ENCODE results near the gene FAM131C. TPM values are rescaled to one million over a fixed set of nuclear protein-coding genes. Genes with fewer than 3 reads are reported as not detected.

The FAM131C gene
- under 1 TPM in 1 of 2 donors, not detected in 1; 0.21 TPM for total RNA-seq

DNA sequence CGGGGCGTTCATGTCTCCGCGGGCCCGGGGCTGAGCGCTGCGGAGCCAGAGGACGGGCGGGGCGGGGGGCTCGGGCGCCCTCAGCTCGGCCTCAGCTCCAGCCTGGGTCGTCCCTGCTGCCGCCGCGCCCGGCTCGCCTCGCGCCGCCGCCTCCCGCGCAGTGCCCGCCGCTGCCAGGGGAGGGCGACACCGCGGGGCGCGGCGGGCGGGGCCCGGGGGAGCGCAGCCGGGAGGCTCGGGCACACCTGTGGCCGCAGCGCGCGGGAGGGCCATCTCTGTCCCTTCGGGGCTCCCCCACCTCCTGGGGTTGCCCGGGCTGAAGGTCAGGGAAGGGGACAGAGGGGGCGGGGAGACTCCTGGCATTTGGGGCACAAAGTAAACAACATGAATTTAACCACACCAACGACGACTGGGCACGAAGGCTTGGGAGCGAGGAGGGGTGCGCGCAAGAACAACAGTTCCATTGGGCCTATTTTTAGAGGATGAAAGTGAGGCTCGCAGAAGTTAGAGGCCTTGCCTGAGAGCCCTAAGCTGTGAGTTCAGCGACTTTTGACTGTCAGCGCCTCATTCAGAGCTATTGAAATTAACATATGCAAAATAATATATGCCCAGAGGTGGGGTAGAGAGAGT is at the start of gene FAM131C:
Gene FAM131C (minus strand): TSS at position 162 of the 630 bp plus-strand sequence. CDS start 209 bp downstream, outside the sequence.
- intact Hi-C loops (cut with DNase I), result no loop called here
- TF ChIP-seq CTCF (IDR thresholded peaks at IDR 0.05), result no peak
- no peak within 1 kb of the TSS for H3K27ac ChIP-seq
- H3K27me3 ChIP-seq, result peaks cover 4% of the 10 kb centered on the region
- no peaks in the 10 kb centered on the region for H3K9me3 ChIP-seq
- peak; percentile 28 for DNase-seq
- H3K4me1 ChIP-seq, result peaks cover 4% of the 10 kb centered on the region
- peak within 1 kb of the TSS; percentile 39 to 46 for H3K9ac ChIP-seq (ENCODE audit: low read depth in 2 of 2, low read length in 2 of 2)
- no peaks in the 10 kb centered on the region for H3K36me3 ChIP-seq
- peak within 1 kb of the TSS; percentile 34 for H3K4me3 ChIP-seq

GRCh38 chr1:16122916-16123315 is 49.5 kb upstream of the FAM131C start:
- no peak for DNase-seq
- TF ChIP-seq CTCF (IDR thresholded peaks at IDR 0.05), result no peak

DNA sequence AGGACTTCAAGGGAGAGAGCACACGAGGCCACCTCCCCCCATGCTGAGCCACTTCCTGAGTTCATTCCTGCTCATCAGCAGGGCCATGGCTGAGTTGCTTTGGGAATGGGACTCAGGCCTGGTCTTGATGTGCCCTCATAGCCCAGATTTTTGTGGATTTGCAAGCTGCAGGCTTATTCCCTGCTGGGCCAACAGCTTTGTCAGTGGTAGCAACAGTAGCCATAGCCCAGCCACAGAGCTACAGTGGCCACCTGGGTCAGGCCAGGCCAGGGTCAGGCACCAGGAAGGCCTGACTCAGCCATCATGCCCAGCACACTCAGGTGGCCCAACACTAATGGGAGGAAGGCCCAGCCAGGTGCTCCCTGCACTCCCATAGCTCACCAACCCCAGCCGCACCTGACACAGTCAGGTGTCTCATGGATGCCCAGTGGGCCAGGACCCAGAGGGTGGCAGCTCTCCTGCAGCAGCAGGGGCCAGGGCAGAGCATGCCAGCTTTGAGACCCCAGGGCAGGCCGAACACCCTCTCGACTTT is 49.0 kb upstream of the FAM131C start:
- DNase-seq, result no peak
- no peak for TF ChIP-seq CTCF (IDR thresholded peaks at IDR 0.05)
- Histone ChIP-seq H3K36me3 (no peaks in the 10 kb centered on the region), H3K4me1 (no peaks in the 10 kb centered on the region), H3K27ac (no peak overlapping the region), H3K9ac (ENCODE audit: low read depth in 2 of 2, low read length in 2 of 2) (no peak overlapping the region), H3K4me3 (no peak overlapping the region), H3K9me3 (no peaks in the 10 kb centered on the region), H3K27me3 (no peaks in the 10 kb centered on the region)
- intact Hi-C loops (cut with DNase I), result no loop called here

More at GRCh38 chr1:16122916-16123315, 49.5 kb upstream of the FAM131C start:
- no peaks in the 10 kb centered on the region for H3K27me3 ChIP-seq
- H3K9ac ChIP-seq (ENCODE audit: low read depth in 2 of 2, low read length in 2 of 2), result no peak overlapping the region
- H3K9me3 ChIP-seq, result no peaks in the 10 kb centered on the region
- H3K4me1 ChIP-seq, result no peaks in the 10 kb centered on the region
- H3K27ac ChIP-seq, result no peak overlapping the region
- H3K4me3 ChIP-seq, result no peak overlapping the region
- intact Hi-C loops (cut with DNase I), result no loop called here
- no peaks in the 10 kb centered on the region for H3K36me3 ChIP-seq

GRCh38 chr1:16120940-16121410 is 47.5 kb upstream of the FAM131C start:
- no peaks in the 10 kb centered on the region for H3K36me3 ChIP-seq
- intact Hi-C loops (cut with DNase I), result no loop called here
- no peak for DNase-seq

DNA sequence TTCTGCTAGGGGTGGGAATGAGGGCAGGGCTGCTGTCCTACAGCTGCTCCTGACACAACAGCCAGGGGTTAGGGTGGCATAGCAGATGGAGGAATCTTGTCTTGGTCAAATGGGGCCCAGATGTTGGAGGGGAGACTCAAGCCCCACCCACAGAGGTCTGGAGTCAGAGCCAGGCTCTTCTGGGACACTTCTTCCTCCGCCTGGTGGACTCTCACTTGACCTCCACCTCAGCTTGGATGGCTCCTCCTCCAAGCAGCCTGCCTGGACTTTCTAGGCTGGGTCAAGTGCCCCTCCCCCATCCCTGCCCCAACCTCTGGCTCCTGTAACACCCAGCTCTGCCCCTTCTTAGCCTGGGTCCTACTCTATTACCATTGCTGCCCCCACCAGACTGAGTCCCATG is 47.0 kb upstream of the FAM131C start:
- Histone ChIP-seq H3K9ac (ENCODE audit: low read depth in 2 of 2, low read length in 2 of 2) (no peak overlapping the region), H3K9me3 (no peaks in the 10 kb centered on the region), H3K27ac (no peak overlapping the region), H3K4me1 (no peaks in the 10 kb centered on the region), H3K27me3 (no peaks in the 10 kb centered on the region), H3K36me3 (no peaks in the 10 kb centered on the region), H3K4me3 (no peak overlapping the region)
- no peak for DNase-seq
- TF ChIP-seq CTCF (IDR thresholded peaks at IDR 0.05), result no peak
- intact Hi-C loops (cut with DNase I), result no loop called here

More at GRCh38 chr1:16120940-16121410, 47.5 kb upstream of the FAM131C start:
- H3K4me3 ChIP-seq, result no peak overlapping the region
- H3K9me3 ChIP-seq, result no peaks in the 10 kb centered on the region
- no peaks in the 10 kb centered on the region for H3K27me3 ChIP-seq
- no peak for TF ChIP-seq CTCF (IDR thresholded peaks at IDR 0.05)
- no peak overlapping the region for H3K9ac ChIP-seq (ENCODE audit: low read depth in 2 of 2, low read length in 2 of 2)
- no peak overlapping the region for H3K27ac ChIP-seq
- H3K4me1 ChIP-seq, result no peaks in the 10 kb centered on the region
